GM18499 (cell line): ENCODE data around the gene SLC9A9.
"Not testable (repeated sequence)": the region's sequence is repeated elsewhere in the genome, so short reads cannot be mapped to it uniquely, and the experiment has no call there.

Experiments
- ATAC-seq: cut with Tn5 transposase; IDR thresholded peaks from one replicate; pipeline ENCODE4 v1.9.1; 2021; ENCODE audit warnings: moderate number of reproducible peaks; ENCODE audit not compliant: insufficient read depth, unreplicated experiment

SLC9A9 gene

DNA sequence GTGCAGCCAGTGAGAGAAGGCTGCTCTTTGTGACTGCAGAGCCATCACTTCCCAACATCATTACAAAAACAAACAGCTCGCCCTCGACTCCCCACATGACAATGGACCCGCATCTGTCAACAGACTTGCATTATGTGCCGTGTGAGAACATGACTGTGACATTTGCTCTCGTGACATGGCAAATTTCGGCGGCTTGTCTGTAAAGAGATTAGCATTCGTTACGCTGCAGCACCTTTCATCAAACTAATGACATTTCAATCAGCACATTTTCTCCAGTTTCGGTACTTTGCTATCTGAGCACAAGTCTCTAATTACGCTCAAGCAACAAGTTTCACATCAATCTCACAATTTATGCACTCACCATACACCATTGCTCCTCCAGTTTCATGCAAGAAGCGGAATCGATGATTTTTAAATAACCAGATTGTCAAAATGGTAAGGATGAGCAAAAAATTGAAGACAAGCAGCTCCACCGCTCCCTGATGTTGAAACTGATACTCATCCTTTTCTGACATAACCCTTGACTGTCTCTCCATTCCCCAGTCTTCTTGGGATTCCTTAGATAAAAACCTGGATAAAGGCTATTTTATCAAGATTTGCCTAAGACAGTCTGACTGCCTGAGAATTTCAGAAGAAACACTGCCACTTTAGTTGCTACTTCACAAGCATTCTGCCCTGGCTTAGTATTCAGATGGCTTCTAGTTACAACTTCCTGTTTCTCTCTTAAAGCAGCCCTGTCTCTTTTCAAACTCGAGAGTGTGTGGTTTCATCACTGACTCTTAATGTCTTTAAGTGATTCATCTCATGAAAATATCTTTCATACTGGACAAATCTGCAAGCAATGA is at the start of gene SLC9A9:
Gene SLC9A9 (minus strand): TSS at position 682 of the 845 bp plus-strand sequence. CDS start 146 bp downstream, at position 536.
- peak; percentile 81 for ATAC-seq

DNA sequence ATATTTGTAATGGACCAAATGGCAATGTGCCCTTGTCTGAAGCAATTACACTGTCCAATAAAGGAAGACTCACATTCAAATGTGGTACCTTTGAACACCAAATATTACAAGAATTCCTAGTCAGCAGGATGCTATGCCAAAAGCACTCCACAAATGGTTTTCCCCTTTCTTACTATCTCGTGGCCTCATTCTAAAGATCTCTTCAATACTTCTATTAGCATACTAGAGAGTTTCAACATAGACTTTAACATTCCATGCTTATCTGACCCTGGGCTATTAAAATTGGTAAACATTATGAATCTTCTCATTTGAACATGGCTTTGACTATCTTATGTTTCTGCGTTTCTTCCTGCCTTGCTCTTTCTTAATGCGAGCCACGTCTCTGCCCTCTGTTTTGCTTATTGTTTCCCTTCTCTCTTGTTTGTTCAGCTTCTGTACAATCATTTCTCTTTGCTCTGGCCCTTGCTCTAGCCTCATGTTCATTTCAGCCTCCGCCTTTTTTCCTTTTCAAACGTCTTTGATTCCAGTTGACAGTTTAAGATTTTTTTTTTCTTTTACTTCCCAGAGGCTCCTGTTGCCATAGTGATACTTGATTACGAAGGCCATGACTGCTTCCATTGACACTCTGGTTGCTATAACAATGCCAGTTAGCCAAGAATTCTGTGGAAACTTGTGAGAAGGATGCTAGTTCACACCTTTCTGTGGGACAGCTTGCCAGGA is 49.5 kb upstream of the SLC9A9 start:
- no peak for ATAC-seq

- ATAC-seq = no peak
Observed at GRCh38 chr3:143896486-143896885, 48.2 kb upstream of the SLC9A9 start.

DNA sequence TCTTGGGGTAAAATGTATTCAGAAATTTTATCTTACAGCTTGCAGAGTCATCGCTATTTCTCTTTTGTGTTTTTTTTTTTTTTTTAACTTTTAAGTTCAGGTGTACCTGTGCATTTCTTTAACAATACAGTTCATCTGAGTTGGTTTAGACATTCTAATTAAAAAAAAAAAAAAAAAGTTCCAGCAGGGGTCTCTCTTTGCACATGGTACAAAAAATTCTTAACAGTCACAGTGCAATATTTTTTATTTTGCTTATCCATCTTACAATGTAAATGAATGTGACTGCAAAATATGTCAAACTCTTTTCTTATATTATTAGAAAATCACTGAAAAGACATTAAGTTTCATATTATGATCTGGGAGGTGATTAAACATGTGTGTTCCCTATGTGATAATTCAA is 47.5 kb upstream of the SLC9A9 start:
- ATAC-seq = no peak

DNA sequence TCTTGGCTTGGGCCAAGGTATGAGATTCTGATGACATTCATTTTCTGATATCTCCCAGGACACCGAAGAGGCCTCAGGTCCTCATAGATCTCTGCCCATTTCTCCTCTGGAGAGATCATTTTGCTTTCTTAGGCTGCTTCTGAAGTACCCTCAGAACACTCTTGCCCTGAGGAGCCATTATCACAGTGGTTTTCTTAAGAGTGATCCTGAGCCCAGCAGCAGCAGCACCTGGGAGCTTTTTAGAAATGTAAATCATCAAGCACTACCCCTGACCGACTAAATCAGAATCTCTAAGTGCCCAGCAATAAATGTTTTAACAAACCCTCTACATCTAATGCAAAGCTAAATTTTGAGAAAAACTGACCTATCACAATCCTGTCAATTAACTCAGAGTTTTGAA is 40.6 kb upstream of the SLC9A9 start:
- no peak for ATAC-seq

DNA sequence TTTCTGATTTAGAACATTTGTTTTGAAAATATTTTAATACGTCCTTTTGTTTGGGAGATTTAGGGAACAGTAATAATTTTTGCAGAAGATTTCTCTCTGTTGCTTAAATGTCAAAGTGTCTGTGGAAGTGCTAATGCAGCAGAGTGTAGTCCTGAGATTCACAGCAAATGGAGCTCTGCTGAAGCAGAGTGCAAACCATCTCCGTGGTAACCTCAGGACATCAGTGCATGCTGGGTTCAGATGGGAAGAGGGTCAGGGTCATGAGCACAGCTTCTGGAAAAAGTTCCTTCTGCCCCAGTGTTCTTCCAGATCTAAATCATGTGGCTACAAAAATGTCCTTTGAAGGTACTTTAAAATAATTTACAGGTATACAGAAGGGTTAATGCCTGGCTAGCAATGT is 39.9 kb upstream of the SLC9A9 start:
- ATAC-seq = no peak

- peak; percentile 89 for ATAC-seq
Observed at GRCh38 chr3:143885780-143886427, 37.6 kb upstream of the SLC9A9 start.

DNA sequence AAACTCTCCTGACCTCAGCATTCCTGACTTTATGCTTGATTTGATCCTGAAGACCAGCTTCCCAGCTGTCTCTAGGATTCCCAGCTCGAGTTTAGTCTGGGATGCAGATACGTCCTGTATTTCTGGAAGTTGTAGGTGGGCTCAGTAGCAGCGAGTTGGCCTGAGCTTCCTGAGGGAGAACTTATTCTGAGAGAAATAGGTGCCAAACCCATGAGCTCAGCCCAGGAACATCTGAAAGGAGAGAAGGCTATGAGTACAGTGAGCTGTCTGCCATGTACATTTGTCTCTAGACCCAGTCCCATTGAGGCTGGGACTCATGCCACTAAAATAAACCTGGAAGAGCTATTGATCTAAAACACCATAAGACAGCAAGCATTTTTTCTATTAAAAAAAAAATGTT is 36.6 kb upstream of the SLC9A9 start:
- ATAC-seq = no peak

GRCh38 chr3:143883151-143883550 is 34.9 kb upstream of the SLC9A9 start:
- no peak for ATAC-seq

DNA sequence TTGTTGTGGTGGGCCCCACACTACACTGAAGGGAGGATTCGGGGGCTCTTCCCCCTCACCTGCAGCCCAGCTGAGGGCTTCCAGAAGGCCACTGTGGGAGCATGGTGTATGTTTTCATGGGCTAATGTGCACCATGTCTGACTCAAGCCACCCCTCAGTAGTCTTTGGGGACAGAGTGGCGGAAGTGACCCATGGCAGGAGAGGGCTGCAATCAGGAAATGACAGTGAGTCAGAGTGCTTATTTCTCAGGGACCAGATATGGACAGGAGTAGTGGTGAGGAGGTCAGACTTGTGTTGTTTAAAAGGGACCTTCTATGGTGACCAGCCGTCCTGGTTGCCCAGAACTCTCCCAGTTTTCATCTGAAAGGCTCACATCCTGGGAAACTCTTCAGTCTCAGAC is 32.8 kb upstream of the SLC9A9 start:
- ATAC-seq = no peak

- no peak for ATAC-seq
Observed at GRCh38 chr3:143875546-143875945, 27.3 kb upstream of the SLC9A9 start.

GRCh38 chr3:143873553-143873952 is 25.3 kb upstream of the SLC9A9 start:
- not testable (repeated sequence) for ATAC-seq

DNA sequence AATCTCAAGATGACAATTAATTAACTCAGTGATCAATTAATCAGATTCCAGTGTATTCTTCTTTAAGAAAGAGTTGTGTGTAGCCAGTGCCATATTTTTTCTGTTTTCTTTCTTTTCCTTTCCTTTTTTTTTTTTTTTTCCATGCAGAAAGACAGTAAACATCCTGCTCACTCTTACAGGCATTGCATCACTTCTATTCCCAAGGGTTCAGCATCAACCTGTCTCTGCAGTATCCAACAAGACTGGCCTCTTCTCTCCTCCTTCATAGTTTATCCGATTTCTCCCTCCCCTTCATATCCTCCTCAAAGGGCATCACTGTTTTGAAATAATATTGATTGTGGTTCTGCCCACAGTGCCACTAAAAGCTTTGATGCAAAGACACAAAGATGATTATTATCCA is 17.0 kb upstream of the SLC9A9 start:
- ATAC-seq = no peak

DNA sequence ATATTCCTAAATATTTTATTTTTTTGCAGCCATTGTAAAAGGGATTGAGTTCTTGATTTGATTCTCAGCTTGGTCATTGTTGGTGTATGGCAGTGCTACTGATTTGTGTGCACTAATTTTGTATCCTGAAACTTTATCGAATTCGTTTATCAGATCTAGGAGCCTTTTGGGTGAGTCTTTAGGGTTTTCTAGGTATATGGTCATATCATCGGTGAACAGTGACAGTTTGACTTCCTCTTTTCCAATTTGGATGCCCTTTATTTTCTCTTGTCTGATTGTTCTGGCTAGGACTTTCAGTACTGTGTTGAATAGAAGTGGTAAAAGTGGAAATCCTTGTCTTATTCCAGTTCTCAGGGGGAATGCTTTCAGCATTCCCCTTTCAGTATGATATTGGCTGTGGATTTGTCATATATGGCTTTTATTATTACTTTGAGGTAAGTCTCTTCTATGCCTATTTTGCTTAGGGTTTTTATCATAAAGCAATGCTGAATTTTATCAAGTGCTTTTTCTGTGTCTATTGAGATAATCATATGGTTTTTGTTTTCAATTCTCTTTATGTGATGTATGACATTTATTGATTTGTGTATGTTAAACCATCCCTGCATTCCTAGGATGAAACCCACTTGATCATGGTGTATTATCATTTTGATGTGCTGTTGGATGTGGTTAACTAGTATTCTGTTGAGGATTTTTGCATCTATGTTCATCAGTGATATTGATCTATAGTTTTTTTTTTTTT is 11.4 kb upstream of the SLC9A9 start:
- no peak for ATAC-seq

GRCh38 chr3:143856252-143856970 is 8.1 kb upstream of the SLC9A9 start:
- no peak for ATAC-seq

DNA sequence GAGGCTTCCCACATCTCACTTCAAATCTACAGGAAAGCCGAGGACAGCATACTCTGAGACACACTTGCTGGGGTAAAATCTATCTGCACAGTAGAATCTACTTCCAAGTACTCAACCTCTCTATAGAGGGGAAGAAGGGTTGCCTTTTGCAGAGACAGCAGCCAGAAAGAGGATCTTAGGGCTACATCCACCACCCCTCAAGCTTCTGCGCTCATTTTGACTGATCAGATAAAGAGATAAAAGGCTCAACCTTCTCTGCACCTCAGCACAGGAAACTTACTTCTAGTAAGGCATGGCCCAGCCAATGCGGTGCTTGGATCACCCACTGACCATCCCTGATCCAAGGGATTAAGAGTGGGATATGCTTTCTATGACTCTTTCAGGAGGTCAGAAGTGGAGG is 6.9 kb upstream of the SLC9A9 start:
- ATAC-seq = no peak

GRCh38 chr3:143851331-143852017 is 3.2 kb upstream of the SLC9A9 start:
- no peak for ATAC-seq

GRCh38 chr3:143850877-143851276 is 2.6 kb upstream of the SLC9A9 start:
- no peak for ATAC-seq

- ATAC-seq = peak; percentile 53
Observed at GRCh38 chr3:143849854-143850549, 1.7 kb upstream of the SLC9A9 start.
